ENCODE data around the gene PRR35. TPM values are rescaled to one million over a fixed set of nuclear protein-coding genes. Genes with fewer than 3 reads are reported as not detected.

Gene PRR35
- 0.08 to 0.28 TPM (median 0.26 TPM) in 5 replicates for total RNA-seq (2022; extraction: Qiagen RNA extraction)

GRCh38 chr16:560204-560700 is at the start of gene PRR35:
TSS of gene PRR35 (plus strand) at chr16:560394. CDS start at chr16:563295, 2,901 bp downstream.

GRCh38 chr16:527015-527903 is 32.9 kb upstream of the PRR35 start, which contains the start of gene CAPN15:
TSS of gene CAPN15 (plus strand) at chr16:527712. CDS start at chr16:546839, 19,127 bp downstream.

GRCh38 chr16:566475-567372 is 6.5 kb downstream of the PRR35 start, which contains the start of gene NHLRC4:
TSS of gene NHLRC4 (plus strand) at chr16:567005. CDS start at chr16:568048, 1,043 bp downstream.

GRCh38 chr16:569445-570254 is 9.5 kb downstream of the PRR35 start, which contains the start of gene PIGQ:
TSS of gene PIGQ (plus strand) at chr16:569968. CDS start at chr16:574075, 4,107 bp downstream.

GRCh38 chr16:589658-590187 is 29.5 kb downstream of the PRR35 start, which contains the start of gene RAB40C:
TSS of gene RAB40C (plus strand) at chr16:590066. CDS start at chr16:590292, 226 bp downstream.

Other genes with a start within 250 kb of the PRR35 start
- 28.7 to 33.3 TPM (median 32.1 TPM) in 5 replicates for gene AXIN1, start 207.7 kb upstream of the PRR35 start, total RNA-seq (2022; extraction: Qiagen RNA extraction)
- gene MRPL28, start 189.9 kb upstream of the PRR35 start, total RNA-seq (2022; extraction: Qiagen RNA extraction) = 120 to 138 TPM (median 130 TPM) in 5 replicates
- gene PGAP6, start 178.4 kb upstream of the PRR35 start, total RNA-seq (2022; extraction: Qiagen RNA extraction) = 27.1 to 40.0 TPM (median 35.2 TPM) in 5 replicates
- 264 to 457 TPM (median 451 TPM) in 5 replicates for gene NME4, start 163.2 kb upstream of the PRR35 start, total RNA-seq (2022; extraction: Qiagen RNA extraction)
- gene DECR2, start 158.5 kb upstream of the PRR35 start, total RNA-seq (2022; extraction: Qiagen RNA extraction) = 21.4 to 30.7 TPM (median 29.9 TPM) in 5 replicates
- gene RAB11FIP3, start 134.7 kb upstream of the PRR35 start, total RNA-seq (2022; extraction: Qiagen RNA extraction) = 26.2 to 32.4 TPM (median 28.4 TPM) in 5 replicates
- 40.4 to 75.7 TPM (median 67.9 TPM) in 5 replicates for gene CAPN15, start 32.7 kb upstream of the PRR35 start, total RNA-seq (2022; extraction: Qiagen RNA extraction)
- 0.18 to 0.30 TPM (median 0.23 TPM) in 5 replicates for gene NHLRC4, start 6.6 kb downstream of the PRR35 start, total RNA-seq (2022; extraction: Qiagen RNA extraction)
- 28.4 to 42.0 TPM (median 39.2 TPM) in 5 replicates for gene PIGQ, start 9.6 kb downstream of the PRR35 start, total RNA-seq (2022; extraction: Qiagen RNA extraction)
- gene RAB40C, start 29.7 kb downstream of the PRR35 start, total RNA-seq (2022; extraction: Qiagen RNA extraction) = 14.1 to 20.1 TPM (median 19.5 TPM) in 5 replicates
- 0.04 to 0.17 TPM (median 0.12 TPM) in 5 replicates for gene WFIKKN1, start 70.6 kb downstream of the PRR35 start, total RNA-seq (2022; extraction: Qiagen RNA extraction)
- gene METTL26, start 75.9 kb downstream of the PRR35 start, total RNA-seq (2022; extraction: Qiagen RNA extraction) = 79.9 to 151 TPM (median 141 TPM) in 5 replicates
- 18.0 to 45.7 TPM (median 39.2 TPM) in 5 replicates for gene MCRIP2, start 81.4 kb downstream of the PRR35 start, total RNA-seq (2022; extraction: Qiagen RNA extraction)
- gene WDR90, start 89.0 kb downstream of the PRR35 start, total RNA-seq (2022; extraction: Qiagen RNA extraction) = 13.8 to 27.0 TPM (median 22.9 TPM) in 5 replicates
- 64.8 to 96.0 TPM (median 88.4 TPM) in 5 replicates for gene RHOT2, start 107.7 kb downstream of the PRR35 start, total RNA-seq (2022; extraction: Qiagen RNA extraction)
- 0.50 to 1.5 TPM (median 1.3 TPM) in 5 replicates for gene RHBDL1, start 115.3 kb downstream of the PRR35 start, total RNA-seq (2022; extraction: Qiagen RNA extraction)
- 84.5 to 130 TPM (median 121 TPM) in 5 replicates for gene STUB1, start 120.0 kb downstream of the PRR35 start, total RNA-seq (2022; extraction: Qiagen RNA extraction)
- gene JMJD8, start 123.9 kb downstream of the PRR35 start, total RNA-seq (2022; extraction: Qiagen RNA extraction) = 67.4 to 83.2 TPM (median 83.1 TPM) in 5 replicates
- 3.9 to 6.6 TPM (median 6.2 TPM) in 5 replicates for gene WDR24, start 130.0 kb downstream of the PRR35 start, total RNA-seq (2022; extraction: Qiagen RNA extraction)
- gene FBXL16, start 145.4 kb downstream of the PRR35 start, total RNA-seq (2022; extraction: Qiagen RNA extraction) = 15.0 to 21.8 TPM (median 15.8 TPM) in 5 replicates
- 66.1 to 228 TPM (median 216 TPM) in 5 replicates for gene METRN, start 154.7 kb downstream of the PRR35 start, total RNA-seq (2022; extraction: Qiagen RNA extraction)
- 28.7 to 63.4 TPM (median 61.2 TPM) in 5 replicates for gene ANTKMT, start 160.8 kb downstream of the PRR35 start, total RNA-seq (2022; extraction: Qiagen RNA extraction)
- 3.4 to 6.3 TPM (median 5.2 TPM) in 5 replicates for gene CCDC78, start 166.0 kb downstream of the PRR35 start, total RNA-seq (2022; extraction: Qiagen RNA extraction)
- gene HAGHL, start 166.7 kb downstream of the PRR35 start, total RNA-seq (2022; extraction: Qiagen RNA extraction) = 17.6 to 20.2 TPM (median 18.6 TPM) in 5 replicates
- gene CIAO3, start 180.6 kb downstream of the PRR35 start, total RNA-seq (2022; extraction: Qiagen RNA extraction) = 22.4 to 33.1 TPM (median 30.0 TPM) in 5 replicates
- gene MSLN, start 200.3 kb downstream of the PRR35 start, total RNA-seq (2022; extraction: Qiagen RNA extraction) = 2.9 to 3.7 TPM (median 3.1 TPM) in 5 replicates
- gene RPUSD1, start 228.0 kb downstream of the PRR35 start, total RNA-seq (2022; extraction: Qiagen RNA extraction) = 34.4 to 58.3 TPM (median 53.4 TPM) in 5 replicates
- gene CHTF18, start 228.2 kb downstream of the PRR35 start, total RNA-seq (2022; extraction: Qiagen RNA extraction) = 14.5 to 32.9 TPM (median 24.5 TPM) in 5 replicates
- gene GNG13, start 240.3 kb downstream of the PRR35 start, total RNA-seq (2022; extraction: Qiagen RNA extraction) = not detected in 5 replicates

All from A549 treated with AZD2906 at 1 μM for 4 hours (cell line).